T1000 (cell line): ENCODE results near the gene OR2L8.

ENCODE experiments used
- DNase-seq: peaks from one replicate; lab custom pipeline; 2025; ENCODE audit warnings: mixed read lengths; lab: John Stamatoyannopoulos, UW

Gene OR2L8, protein sequence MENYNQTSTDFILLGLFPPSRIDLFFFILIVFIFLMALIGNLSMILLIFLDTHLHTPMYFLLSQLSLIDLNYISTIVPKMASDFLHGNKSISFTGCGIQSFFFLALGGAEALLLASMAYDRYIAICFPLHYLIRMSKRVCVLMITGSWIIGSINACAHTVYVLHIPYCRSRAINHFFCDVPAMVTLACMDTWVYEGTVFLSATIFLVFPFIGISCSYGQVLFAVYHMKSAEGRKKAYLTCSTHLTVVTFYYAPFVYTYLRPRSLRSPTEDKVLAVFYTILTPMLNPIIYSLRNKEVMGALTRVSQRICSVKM

DNA sequence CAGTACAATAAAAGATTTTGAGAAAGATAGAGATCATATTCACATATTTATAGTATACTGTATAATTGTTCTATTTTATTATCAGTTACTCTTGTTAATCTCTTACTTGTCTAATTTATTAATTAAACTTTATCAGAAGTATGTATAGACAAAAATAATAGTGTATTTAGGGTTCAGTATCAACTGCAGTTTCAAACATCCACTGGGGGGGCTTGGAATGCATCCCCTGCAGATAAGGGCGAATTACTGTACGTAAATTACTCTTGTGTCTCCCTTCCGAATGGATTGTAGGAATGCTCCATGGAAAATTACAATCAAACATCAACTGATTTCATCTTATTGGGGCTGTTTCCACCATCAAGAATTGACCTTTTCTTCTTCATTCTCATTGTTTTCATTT is at the start of gene OR2L8:
OR2L8 (plus strand) TSS at position 301 of the 400 bp plus-strand sequence; CDS start at position 301, 0 bp downstream.
- DNase-seq, result no peak

DNA sequence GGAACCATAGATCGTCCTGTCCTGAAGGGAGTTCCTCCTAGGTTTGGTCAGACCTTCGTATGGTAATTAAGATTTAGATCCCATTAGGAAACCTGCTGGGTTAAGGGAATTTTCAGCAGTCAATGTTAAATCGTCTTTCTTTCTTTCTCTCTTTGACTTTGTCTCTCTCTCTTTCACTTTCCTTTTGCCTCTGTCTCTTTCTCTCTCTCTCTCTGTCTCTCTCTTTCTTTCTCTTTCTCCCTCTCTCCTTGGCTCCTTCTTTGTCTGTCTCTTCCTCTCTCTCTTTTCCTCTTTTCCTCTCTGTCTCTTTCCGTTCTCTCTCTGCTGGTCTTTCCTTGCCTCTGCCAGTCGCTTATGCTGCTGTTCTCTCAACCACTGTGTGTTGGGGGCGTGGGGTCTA is 44.5 kb upstream of the OR2L8 start:
- DNase-seq, result no peak

DNA sequence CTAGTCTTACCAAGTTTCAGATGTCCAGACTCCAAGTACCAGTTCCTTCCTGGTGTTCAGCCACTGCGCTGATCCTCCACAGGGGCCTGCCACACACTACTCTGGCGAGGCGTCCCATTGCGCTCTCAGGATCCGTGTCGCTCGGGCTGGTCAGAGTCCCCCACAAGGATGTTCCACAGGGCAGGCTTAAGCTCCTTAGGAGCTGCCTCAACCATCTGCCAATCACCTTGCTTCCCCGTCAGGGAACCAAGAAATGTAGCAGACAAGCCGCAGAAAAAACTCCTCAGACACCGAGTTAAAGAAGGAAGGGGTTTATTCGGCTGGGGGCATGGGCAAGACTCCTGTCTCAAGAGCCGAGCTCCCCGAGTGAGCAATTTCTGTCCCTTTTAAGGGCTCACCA is 43.5 kb upstream of the OR2L8 start:
- no peak for DNase-seq

DNA sequence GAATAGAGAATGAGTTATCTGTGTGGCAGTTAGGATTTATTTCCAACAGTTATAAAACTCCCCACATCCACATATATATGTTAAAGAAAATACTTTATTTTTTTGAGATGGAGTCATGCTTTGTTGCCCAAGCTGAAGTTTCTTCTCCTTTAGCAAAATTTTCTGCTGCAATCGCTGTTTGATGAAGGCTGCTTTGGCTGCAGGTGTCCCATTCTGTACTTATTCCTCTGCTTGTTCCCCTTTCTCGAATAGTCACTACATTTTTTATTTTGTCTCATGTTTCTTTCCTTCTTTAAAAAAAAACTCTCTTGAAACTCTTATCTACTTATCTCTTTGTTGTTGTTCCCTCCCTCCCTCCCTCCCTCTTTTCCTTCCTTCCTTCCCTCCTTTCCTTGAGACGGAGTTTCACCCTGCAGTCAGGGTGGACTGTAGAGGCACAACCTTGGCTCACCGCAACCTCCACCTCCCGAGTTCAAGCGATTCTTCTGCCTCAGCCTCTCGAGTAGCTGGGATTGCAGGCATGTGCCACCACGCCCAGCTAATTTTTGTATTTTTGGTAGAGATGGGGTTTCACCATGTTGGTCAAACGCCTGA is 42.7 kb upstream of the OR2L8 start:
- peak; percentile 14 for DNase-seq

DNA sequence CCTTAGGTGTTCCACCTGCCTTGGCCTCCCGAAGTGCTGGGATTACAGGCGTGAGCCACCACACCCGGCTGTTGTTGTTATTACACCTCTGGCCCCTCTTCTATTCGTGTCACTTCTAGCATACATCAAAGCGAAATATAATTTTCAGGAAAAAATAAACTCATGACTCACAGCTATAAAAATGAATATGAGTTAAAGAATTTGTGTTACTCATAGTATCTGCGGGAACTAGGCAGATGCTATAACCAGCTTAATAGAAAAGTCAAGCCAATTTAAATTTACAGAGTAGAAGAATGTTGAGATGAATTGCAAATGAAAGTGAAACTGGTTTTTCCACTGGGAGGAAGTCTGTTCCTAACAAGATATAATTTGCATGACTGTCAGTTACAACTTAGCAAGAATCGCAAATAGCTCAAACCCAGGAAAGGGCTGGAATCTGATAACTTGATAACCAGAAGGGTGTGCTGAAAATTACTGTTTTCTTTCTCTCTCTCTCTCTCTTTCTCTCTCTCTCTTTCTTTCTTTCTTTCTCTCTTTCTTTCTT is 42.1 kb upstream of the OR2L8 start:
- DNase-seq, result peak; percentile 20

DNA sequence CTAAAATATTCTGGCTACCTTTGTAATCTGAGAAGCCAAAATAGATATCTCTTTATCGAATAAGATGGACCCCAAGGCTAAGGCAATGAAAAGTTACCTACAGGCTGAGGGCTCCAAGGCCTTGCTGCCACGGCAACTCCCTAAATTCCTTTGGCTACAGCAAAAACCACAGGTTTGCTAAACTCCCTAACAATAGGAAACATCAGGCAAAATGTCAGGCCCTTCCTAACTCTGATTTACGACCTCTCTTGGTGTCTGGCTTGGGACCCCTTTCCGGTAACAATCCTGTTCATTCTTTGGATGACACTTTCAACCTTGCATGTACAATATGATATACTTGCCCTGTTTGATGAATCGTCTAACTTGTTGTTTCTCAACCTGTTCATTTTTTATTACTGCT is 39.9 kb upstream of the OR2L8 start:
- no peak for DNase-seq

DNA sequence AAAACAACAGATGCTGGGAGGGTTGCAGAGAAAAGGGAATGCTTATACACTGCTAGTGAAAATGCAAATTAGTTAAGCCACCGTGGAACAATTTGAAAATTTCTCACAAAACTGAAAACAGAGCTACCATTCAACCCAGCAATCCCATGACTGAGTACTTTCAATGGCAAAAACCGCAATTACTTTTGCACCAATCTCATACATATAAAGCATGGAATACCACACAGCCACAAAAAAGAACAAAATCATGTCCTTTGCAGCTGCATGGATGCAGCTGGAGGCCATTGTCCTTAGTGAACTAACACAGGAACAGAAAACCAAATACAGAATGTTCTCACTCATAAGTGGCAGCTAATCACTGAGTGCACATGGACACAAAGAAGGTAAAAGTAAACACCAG is 34.9 kb upstream of the OR2L8 start:
- DNase-seq, result no peak

DNA sequence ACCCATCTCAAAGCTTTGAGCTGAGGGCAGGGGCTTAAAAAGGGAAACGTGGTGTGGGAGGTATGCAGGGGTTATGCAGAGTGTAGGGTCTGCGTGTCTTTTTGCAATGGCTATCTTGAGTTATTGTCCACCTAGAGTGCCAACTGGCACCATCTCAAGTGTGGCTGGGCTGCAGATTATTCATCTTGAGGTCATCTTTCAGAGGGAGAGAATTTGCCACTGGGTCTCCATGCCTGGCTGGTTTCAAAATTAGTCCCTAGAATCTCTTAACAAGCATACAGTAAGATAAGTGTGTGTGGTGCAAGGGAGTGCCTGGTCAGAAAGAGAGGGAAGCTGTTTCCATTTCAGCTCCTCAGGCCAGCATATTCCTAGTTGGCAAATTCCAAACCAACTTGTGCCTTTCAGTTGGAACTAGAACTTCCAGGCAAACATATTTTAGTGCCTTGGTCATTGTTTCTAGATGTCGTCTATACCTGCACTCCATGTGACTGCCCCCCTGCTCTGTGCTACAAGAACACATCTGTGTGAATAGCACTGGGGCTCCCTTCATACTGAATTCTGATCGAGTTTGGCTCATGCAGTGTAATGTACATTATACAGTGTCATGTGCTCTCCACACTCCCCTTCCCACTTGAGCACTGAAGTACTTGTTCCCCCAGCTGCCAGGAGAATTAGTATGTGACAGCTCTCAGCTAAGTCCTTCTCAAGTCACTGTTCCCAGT is 33.6 kb upstream of the OR2L8 start:
- DNase-seq, result no peak

DNA sequence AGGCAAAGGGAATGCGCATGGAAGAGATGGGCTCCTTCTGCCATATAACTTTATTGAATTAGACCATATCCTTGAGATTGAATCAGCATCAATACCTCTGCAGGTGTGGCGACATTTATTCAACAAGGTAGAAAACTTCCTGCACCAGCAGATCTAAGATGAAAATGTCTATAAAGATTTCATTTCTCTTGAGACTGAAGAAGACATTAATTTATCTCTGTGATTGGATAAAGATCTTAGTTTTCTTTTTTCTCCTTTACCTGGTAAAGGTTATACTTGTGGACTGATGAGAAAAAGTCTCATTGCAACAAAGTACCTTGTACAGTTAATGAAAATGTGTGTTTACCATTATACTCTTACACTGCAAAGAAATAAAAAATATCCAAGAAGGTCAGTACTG is 28.7 kb upstream of the OR2L8 start, which contains the start of gene OR2T8:
OR2T8 (plus strand) TSS at position 301 of the 400 bp plus-strand sequence. CDS start 766 bp downstream, outside the sequence.
- DNase-seq, result no peak

DNA sequence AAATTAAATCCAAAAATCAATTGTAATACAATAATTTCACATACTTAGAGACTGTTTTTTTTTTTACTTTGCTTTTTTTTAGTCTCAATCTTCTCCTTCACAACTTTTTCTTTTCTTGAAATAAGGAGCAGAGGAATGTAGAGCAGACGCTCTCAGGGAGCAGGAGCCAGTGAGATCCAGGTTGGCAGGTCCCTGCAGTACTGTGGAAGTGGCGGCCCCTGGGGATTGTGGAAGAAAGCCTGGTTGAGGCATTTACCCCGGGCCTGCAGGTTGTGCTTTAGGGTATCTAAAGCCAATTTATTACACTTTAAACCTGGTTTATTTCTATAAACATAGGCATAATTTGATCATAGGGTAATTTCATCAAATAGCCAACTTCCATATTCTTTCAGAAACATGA is 24.7 kb upstream of the OR2L8 start:
- DNase-seq, result no peak

DNA sequence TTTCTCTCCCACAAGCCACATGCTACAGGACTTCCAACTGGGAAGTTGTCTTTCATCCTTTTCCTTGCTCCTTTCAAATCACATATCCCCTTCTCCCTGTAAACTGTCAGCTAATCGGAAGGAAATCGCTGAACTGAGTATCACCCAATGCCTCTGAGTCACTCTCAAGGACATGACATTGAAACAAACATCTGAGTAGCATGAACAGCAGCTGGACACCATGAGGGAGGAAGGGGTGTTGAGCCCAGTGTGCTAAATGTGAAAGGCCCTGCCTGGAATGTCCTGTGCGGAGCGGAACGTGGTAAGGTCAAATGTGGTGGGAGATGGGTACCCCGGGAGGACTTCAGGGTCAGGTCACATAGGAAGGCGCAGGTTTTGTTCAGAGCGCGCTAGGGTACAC is 23.8 kb upstream of the OR2L8 start, which contains the start of gene OR2AJ1:
OR2AJ1 (plus strand) TSS at position 22 of the 400 bp plus-strand sequence. CDS start 8,880 bp downstream, outside the sequence.
- DNase-seq, result no peak

DNA sequence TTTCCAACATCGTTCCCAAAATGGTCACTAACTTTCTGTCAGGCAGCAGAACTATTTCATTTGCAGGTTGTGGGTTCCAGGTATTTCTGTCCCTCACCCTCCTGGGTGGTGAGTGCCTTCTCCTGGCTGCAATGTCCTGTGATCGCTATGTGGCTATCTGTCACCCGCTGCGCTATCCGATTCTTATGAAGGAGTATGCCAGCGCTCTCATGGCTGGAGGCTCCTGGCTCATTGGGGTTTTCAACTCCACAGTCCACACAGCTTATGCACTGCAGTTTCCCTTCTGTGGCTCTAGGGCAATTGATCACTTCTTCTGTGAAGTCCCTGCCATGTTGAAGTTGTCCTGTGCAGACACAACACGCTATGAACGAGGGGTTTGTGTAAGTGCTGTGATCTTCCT is 14.7 kb upstream of the OR2L8 start:
- DNase-seq, result no peak

DNA sequence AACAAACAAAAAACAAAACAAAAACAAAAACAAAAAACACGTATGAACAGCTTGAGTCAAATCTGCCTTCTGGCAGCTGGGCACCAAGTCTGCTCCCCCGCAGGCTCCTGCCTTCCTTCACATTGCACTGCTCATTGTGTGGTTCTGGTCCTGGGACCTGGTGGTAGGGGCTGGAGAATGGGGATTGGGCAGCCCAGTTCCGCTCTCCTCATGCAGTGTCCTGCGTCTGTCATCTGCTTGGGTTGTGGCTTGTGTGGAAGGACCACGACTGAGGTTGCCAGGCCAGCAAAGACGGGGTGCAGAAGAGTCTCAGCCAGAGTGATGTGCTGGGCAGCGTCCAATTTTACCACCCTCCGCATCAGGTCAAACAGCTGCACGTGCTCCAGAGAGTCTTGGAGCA is 12.9 kb upstream of the OR2L8 start:
- DNase-seq, result no peak

DNA sequence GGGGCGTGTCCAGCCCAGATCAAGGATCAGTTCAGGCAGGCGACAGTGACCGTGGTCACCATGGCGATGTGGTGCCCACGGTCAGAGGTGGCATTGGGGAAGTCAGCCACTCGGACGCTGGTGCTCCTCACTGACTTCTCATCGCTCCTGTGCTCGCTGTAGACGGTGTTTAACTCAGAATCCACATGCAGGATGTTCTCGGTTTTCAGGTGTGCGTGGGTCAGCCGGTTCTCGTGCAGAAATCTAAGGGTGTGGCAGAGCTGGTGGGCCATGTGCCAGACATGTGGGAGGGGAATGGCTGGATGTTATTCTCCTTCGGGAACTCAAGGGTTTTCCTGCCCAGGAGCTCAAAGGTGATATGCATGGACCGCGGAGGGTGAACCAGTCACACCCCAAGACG is 12.2 kb upstream of the OR2L8 start:
- DNase-seq, result no peak

DNA sequence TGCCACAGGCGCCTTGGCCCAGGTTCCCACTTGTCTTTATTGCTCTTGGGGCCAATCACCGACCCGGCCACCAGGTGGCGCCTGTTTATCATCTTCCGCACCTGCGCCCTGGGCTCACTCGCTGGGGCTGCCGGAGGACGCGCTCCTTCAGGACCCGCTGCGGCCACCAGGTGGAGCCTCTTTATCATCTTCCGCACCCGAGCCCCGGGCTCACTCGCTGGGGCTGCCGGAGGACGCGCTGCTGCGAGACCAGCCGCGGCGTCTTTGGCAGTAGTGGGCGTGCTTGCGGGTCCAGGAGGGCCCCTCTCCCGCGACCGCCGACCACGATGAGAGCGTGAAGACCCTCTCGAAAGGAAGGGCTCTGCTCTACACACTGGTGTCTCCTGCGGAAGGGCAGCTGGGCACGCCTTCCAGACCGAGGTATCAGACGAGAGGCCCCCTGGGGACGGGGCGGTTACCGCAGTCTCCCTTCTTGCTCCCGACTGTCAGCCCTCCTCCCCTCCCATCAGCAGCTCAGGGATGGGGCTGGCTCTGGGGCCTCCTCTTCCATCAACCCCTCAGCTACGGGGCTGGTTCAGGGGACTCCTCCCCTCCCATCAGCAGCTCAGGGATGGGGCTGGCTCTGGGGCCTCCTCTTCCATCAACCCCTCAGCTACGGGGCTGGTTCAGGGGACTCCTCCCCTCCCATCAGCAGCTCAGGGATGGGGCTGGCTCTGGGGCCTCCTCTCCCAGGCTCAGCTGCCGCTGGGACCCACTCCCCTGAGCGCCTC is 11.5 kb upstream of the OR2L8 start:
- DNase-seq, result peak; percentile 95

DNA sequence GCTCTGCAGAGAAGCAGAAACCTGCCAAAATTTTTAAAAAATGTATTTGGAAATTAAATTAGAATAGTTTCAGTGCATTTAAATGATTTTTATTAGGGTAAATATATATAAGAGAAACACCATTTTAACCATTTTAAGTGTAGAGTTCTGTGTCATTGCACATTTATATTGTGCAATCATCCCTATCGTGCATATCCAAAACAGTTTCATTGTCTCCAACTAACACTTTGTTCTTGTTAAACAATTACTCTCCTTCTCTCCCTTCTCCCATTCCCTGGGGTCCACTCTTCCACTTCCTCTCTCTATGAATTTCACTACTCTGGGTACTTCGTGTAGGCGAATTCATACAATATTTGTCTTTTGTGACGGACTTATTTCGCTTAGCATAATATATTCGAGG is 6.0 kb upstream of the OR2L8 start:
- no peak for DNase-seq

DNA sequence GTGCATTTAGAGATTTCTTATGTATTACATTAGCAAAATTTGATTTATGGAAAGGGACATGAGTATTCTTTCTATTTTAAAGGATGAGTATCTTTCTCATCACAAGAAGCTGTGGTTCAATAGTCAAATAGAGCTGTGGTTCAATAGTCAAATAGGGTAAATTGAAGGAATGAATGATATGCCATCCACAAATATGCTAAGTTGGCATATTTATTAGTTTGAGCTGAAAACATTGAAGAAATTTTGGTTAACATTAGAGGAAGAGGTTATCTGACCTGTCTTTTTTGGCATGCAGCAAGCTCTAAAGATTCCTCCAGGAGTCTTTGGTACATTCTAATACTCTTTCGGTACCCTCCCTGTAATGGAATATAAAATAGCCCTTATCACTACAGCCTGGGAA is 4.8 kb downstream of the OR2L8 start:
- no peak for DNase-seq

DNA sequence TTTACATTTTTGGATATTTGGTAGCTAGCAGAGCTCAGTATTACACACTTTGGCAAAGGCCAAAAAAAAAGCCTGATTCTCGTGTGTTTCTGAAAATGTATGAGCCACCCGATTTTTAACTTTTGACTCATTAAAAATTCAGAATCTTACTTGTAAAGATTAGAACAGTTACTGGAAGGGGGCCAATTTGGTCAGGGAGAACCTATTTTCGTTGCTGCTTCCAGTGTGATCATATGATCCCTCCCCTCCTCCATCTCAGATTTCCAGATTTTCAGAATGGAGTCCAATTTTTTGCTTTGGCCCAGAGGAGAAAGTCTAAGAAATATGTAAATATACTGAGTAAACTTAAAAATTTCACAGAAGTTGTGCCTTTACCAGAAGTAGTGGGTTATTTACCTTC is 13.1 kb downstream of the OR2L8 start:
- DNase-seq, result no peak

DNA sequence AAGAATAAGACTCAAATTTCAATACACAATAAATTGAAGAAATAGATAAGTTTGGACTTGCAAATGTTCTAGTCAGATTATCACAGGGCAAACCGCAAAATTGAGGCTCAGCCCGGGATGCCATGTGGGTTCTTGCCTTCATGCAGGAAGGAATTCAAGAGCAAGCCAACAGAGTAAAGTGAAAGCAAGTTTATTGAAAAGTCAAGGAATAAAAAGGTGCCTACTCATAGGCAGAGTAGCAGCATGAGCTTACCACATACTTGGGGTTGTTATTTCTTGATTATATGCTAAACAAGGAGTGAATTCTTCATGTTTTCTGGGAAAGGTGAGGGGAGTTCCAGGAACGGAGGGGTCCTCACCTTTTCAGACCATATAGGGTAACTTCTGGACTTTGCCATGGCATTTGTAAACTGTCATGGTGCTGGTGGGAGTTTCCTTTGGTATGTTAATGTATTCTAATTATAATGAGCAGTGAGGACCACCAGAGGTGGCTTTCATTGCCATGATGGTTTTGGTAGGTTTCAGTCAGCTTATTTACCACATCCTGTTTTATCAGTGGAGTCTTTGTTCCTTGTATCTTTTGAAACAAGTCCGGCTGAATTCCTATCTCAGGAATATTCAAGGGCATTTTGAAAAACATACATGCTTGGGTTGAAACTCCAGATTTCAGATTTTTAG is 14.4 kb downstream of the OR2L8 start:
- DNase-seq, result no peak

DNA sequence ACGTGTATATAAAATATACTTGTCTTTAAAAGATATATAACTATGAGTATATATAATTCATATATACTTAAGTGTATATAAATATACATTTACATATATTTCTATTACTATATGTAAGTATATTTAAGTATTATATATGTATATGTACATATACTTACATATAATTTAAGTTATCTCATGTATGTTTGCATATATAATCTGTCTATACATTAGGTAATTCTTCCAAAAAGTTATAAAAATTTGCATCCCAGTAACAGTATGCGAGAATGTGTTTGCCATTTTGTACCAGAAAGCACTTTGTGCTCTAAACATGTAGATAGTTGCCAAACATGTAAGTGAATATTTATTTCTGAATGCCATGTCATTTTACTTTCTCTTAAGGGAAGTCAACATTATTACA is 16.3 kb downstream of the OR2L8 start, which contains the start of gene OR2AK2:
OR2AK2 (plus strand) TSS at position 301 of the 400 bp plus-strand sequence. CDS start 144 bp downstream, outside the sequence.
- DNase-seq, result no peak

DNA sequence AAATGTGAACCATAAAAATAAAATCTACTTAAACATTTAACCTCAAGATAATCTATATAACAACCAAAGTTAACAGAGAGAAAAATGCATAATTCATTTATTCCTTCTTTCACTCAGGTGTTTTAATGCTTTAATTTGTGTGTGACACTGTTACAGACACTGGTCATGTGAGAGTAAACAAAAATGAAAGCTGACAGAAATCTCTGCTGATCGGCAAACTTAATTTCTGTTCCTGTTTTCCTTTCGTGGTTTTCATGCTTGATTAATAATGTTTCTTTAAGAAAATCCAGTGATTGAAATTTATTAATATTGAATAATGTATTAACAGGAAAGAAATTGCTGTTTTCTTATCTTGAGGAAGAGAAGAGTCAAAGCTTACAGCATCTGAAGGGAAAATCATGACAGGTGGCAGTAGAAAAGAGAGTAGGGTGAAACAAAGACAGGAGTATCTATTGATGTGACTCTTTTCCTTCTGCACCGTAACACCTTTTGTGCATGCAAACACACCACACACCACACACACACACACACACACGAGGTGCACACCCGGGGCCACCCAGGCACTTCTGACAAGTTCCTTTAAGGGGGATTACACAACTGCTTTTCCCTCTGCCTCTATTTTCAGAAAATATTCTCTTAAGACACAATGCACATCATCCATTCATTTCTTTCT is 18.0 kb downstream of the OR2L8 start:
- DNase-seq, result no peak
